A673 (cell line): ENCODE data around the gene CLRN3. TPM values are rescaled to one million over a fixed set of nuclear protein-coding genes. Genes with fewer than 3 reads are reported as not detected.

Source experiments
- BruUV-seq: library from RNA; stranded (reverse); fragments of 400-500 nt; replicated peaks from 2 replicates; lab custom pipeline; 2021; lab: Mats Ljungman, UMichigan
- CTCF ChIA-PET: fragments of 300-600 bp; sonication (Branson Sonifier 250); formaldehyde crosslinking; loops from one replicate; lab custom pipeline; 2022; ENCODE audit warnings: antibody characterized with exemption; lab: Charles Lee
- POLR2A ChIA-PET: fragments of 300-600 bp; sonication (Branson Sonifier 250); formaldehyde crosslinking; loops from one replicate; lab custom pipeline; 2022; ENCODE audit warnings: antibody characterized with exemption; ENCODE audit not compliant: low non-redundant PET; lab: Charles Lee
- DNase-seq: peaks from one replicate; pipeline ENCODE4 v3.0.0-alpha.2; 2015; ENCODE audit warnings: low spot score
- H3K27ac ChIP-seq: fragments of 200-600 bp; sonication (generic); 2 replicates; pipeline ENCODE4 v1.5.1; 2016; ENCODE audit warnings: mixed run types, low read depth, mild to moderate bottlenecking, mixed read lengths, antibody characterized with exemption, low read length; ENCODE audit not compliant: poor library complexity, severe bottlenecking
- H3K27me3 ChIP-seq: fragments of 200-600 bp; sonication (generic); replicated peaks from 2 replicates; pipeline ENCODE4 v1.6.1; 2017; ENCODE audit warnings: mixed run types, low read depth, mild to moderate bottlenecking, mixed read lengths, antibody characterized with exemption, low read length; ENCODE audit not compliant: insufficient read depth, poor library complexity
- H3K36me3 ChIP-seq: fragments of 200-600 bp; sonication (generic); 2 replicates; pipeline ENCODE4 v1.6.1; 2016; ENCODE audit warnings: mixed run types, mild to moderate bottlenecking, mixed read lengths, antibody characterized with exemption, low read length; ENCODE audit not compliant: insufficient read depth, poor library complexity, severe bottlenecking
- H3K4me1 ChIP-seq: fragments of 200-600 bp; sonication (generic); 2 replicates; pipeline ENCODE4 v1.6.1; 2017; ENCODE audit warnings: mixed run types, mild to moderate bottlenecking, mixed read lengths, antibody characterized with exemption, low read length; ENCODE audit not compliant: insufficient read depth, poor library complexity, severe bottlenecking
- H3K4me3 ChIP-seq: fragments of 200-600 bp; sonication (generic); 2 replicates; pipeline ENCODE4 v1.5.1; 2016; ENCODE audit warnings: low read depth, mixed run types, mild to moderate bottlenecking, mixed read lengths, low read length; ENCODE audit not compliant: poor library complexity, severe bottlenecking
- H3K9me3 ChIP-seq: fragments of 200-600 bp; sonication (generic); 2 replicates; pipeline ENCODE4 v1.6.1; 2016; ENCODE audit warnings: mixed run types, low read depth, mild to moderate bottlenecking, mixed read lengths, antibody characterized with exemption, low read length; ENCODE audit not compliant: poor library complexity, severe bottlenecking
- CTCF ChIP-seq: fragments of 300-800, 200-600 bp; sonication (generic); conservative IDR thresholded peaks from 2 replicates; pipeline ENCODE4 v1.5.1; 2017; ENCODE audit warnings: low read depth, mild to moderate bottlenecking, antibody characterized with exemption, low read length, moderate library complexity, mixed read lengths
- EZH2 ChIP-seq: fragments of 200-600 bp; sonication (generic); IDR thresholded peaks from 2 replicates; pipeline ENCODE4 v1.6.1; 2017; ENCODE audit warnings: borderline replicate concordance, low read depth, mild to moderate bottlenecking, mixed read lengths, antibody characterized with exemption, low read length; ENCODE audit not compliant: poor library complexity, severe bottlenecking
- intact Hi-C: fragments of 100-400 bp; cut with micrococcal nuclease; formaldehyde crosslinking; loops from one replicate; pipeline ENCODE4 v1.10.0; 2022; ENCODE audit not compliant: unreplicated experiment
- total RNA-seq: library from RNA; stranded (reverse); gene quantifications from 2 replicates; pipeline ENCODE4 v1.2.3, GENCODE V29; 2021

The CLRN3 gene
- total RNA-seq, 1 experiment from 2014 or later = not detected

GRCh38 chr10:127834791-127835190, 58.0 kb downstream of the CLRN3 start:
- no TSS peak for BruUV-seq
- POLR2A ChIA-PET = no interaction called here

DNA sequence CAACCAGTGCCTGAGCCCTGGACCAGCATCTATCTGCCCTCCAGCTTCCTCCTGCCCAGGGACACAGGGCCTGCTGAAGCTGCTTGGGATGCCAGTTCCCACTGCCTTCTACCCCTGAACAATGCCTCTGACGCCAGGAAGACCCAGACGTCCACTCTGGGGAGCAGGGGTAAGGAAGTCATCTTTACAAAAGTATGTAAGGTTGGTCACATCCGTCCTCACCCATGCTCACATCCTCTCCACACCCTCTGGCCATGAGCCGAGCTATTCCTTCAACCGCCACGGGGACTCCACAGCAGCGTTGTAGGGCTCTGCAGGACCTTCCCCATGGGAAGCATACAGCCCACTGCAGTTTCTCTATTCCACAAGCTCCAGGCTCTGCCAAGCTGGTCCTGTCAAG, 58.5 kb downstream of the CLRN3 start:
- TF ChIP-seq CTCF (no peak), EZH2 (no peak)
- DNase-seq = no peak
- intact Hi-C loops = no loop called here
- no peak overlapping the region for H3K4me3 ChIP-seq
- H3K27me3 ChIP-seq = no peaks in the 10 kb centered on the region
- H3K9me3 ChIP-seq = no peaks in the 10 kb centered on the region
- no TSS peak for BruUV-seq
- ChIA-PET CTCF (no interaction called here), POLR2A (no interaction called here)
- no peaks in the 10 kb centered on the region for H3K4me1 ChIP-seq
- no peak overlapping the region for H3K27ac ChIP-seq
- no peaks in the 10 kb centered on the region for H3K36me3 ChIP-seq

More at GRCh38 chr10:127834791-127835190, 58.0 kb downstream of the CLRN3 start:
- Histone ChIP-seq H3K27me3 (no peaks in the 10 kb centered on the region), H3K27ac (no peak overlapping the region), H3K36me3 (no peaks in the 10 kb centered on the region), H3K4me3 (no peak overlapping the region), H3K9me3 (no peaks in the 10 kb centered on the region), H3K4me1 (no peaks in the 10 kb centered on the region)
- DNase-seq = no peak
- intact Hi-C loops = no loop called here
- CTCF ChIA-PET = no interaction called here
- no peak for TF ChIP-seq EZH2
- no peak for TF ChIP-seq CTCF

- no peaks in the 10 kb centered on the region for H3K36me3 ChIP-seq
- BruUV-seq = no TSS peak
- POLR2A ChIA-PET = no interaction called here
- no peaks in the 10 kb centered on the region for H3K9me3 ChIP-seq
- H3K4me1 ChIP-seq = no peaks in the 10 kb centered on the region
- DNase-seq = no peak
- intact Hi-C loops = no loop called here
- H3K27me3 ChIP-seq = no peaks in the 10 kb centered on the region
- CTCF ChIA-PET = no interaction called here
- TF ChIP-seq EZH2 (no peak), CTCF (no peak)
- H3K27ac ChIP-seq = no peak overlapping the region
- no peak overlapping the region for H3K4me3 ChIP-seq
Observed at GRCh38 chr10:127833804-127834203, 58.9 kb downstream of the CLRN3 start.
